Activated B cell treated with CpG ODN at 0.5 μM for 24 hours (primary cell): ENCODE results near the gene NRGN. TPM values are rescaled to one million over a fixed set of nuclear protein-coding genes. Genes with fewer than 3 reads are reported as not detected.
"Not testable (repeated sequence)": the region's sequence is repeated elsewhere in the genome, so short reads cannot be mapped to it uniquely, and the experiment has no call there.

Experiments
- ATAC-seq: fragments of 200-7000 bp; cut with Tn5 transposase; one replicate; pipeline ENCODE4 v1.10.0; 2021; ENCODE audit warnings: low read depth, mild to moderate bottlenecking, moderate library complexity
- CTCF ChIA-PET: fragments of 350-600 bp; sonication (Branson Sonifier 250); formaldehyde crosslinking; loops from one replicate; lab custom pipeline; 2021; ENCODE audit warnings: antibody characterized with exemption; lab: Charles Lee
- POLR2A ChIA-PET: fragments of 350-600 bp; sonication (Branson Sonifier 250); formaldehyde crosslinking; loops from one replicate; lab custom pipeline; 2021; ENCODE audit warnings: antibody characterized with exemption; lab: Charles Lee
- DNase-seq: peaks from one replicate; pipeline ENCODE4 v3.0.0; 2022
- H3K27ac Mint-ChIP-seq: one replicate; pipeline ENCODE4 v1.8.0; 2020; ENCODE audit warnings: mixed read lengths
- H3K27me3 Mint-ChIP-seq: one replicate; pipeline ENCODE4 v1.8.0; 2021; ENCODE audit warnings: mixed read lengths
- H3K36me3 Mint-ChIP-seq: one replicate; pipeline ENCODE4 v1.8.0; 2021; ENCODE audit warnings: low read depth, mixed read lengths
- H3K4me1 Mint-ChIP-seq: one replicate; pipeline ENCODE4 v1.8.0; 2021; ENCODE audit warnings: mixed read lengths
- H3K4me3 Mint-ChIP-seq: one replicate; pipeline ENCODE4 v1.8.0; 2020; ENCODE audit warnings: mild to moderate bottlenecking, mixed read lengths
- H3K9me3 Mint-ChIP-seq: one replicate; pipeline ENCODE4 v1.8.0; 2020; ENCODE audit warnings: mixed read lengths
- CTCF ChIP-seq: fragments of 200-600 bp; IDR thresholded peaks from one replicate; pipeline ENCODE4 v1.8.0; 2022; ENCODE audit warnings: antibody characterized with exemption, mild to moderate bottlenecking
- intact Hi-C: fragments of 100-400 bp; cut with micrococcal nuclease; formaldehyde crosslinking; loops from one replicate; pipeline ENCODE4 v1.15.1; 2024
- total RNA-seq: library from RNA; stranded (reverse); gene quantifications from 2 replicates; pipeline ENCODE4 v1.2.3, GENCODE V29; 2022

Gene NRGN
- total RNA-seq, 1 donor from 2014 or later: 1.0 TPM

DNA sequence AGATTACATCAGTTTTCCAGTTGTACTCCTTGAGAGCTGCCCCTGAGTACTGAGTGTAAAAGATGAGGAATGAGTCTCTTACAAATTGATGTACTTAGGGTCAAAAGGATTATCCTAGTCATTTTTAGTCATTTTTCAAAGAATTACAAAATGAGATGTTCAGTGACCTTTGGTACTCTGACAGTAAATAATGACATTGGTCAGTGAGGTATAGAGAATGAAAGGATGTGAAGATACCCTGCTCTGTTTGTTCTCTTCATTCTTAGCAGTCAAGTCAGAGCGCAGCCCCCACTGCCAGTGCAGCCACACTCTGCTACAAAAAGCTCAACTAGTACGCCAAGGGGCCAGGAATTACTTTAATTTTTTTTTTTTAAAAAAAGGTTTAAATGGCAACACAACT, 26.4 kb downstream of the NRGN start:
- intact Hi-C loops: loop anchor here (10.0 kb wide), 1 partner anchor 691 kb away; no protein-coding TSS in a partner anchor
- H3K9me3 Mint-ChIP-seq: no peaks in the 10 kb centered on the region
- no peak for DNase-seq

DNA sequence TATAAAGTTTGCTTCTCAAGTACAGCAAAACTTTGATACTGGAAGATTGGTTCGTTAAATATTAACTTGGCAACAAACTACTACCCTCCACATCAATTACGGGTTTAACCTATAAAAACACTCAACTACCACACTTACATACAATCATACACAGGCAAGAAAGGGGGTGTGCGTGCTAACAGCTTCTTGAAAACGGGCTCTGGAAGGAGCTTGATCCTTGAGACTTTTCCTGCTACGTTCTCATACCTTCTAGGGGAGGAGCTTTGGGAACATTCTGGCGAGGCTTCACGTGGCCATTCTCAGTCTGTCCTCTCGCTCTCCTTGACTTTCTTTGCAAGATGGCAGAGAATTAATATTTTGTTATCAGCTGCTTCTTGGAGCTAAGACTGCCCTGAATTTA, 29.2 kb downstream of the NRGN start:
- ChIA-PET CTCF (interaction anchor here (2.6 to 10.0 kb wide), 2 partner anchors 25 to 99 kb away, joined by 13 to 162 read pairs; no protein-coding TSS in a partner anchor), POLR2A (no interaction called here)
- Mint-ChIP-seq H3K36me3 (peaks cover 55% of the 10 kb centered on the region), H3K9me3 (no peaks in the 10 kb centered on the region), H3K4me1 (peaks cover under 1% of the 10 kb centered on the region), H3K27me3 (no peaks in the 10 kb centered on the region), H3K27ac (no peak overlapping the region), H3K4me3 (no peak overlapping the region)
- intact Hi-C loops: loop anchor here (2.0 to 10.0 kb wide), 2 partner anchors 20 to 694 kb away; no protein-coding TSS in a partner anchor
- no peak for ATAC-seq
- DNase-seq: no peak
- no peak for TF ChIP-seq CTCF

More for the DNA sequence above, 26.4 kb downstream of the NRGN start:
- CTCF ChIA-PET: interaction anchor here (1.8 to 10.0 kb wide), 2 partner anchors 96 to 122 kb away, joined by 4 to 162 read pairs; no protein-coding TSS in a partner anchor
- no peak for ATAC-seq
- POLR2A ChIA-PET: interaction anchor here (0.7 kb wide), 1 partner anchor 18 kb away, joined by 7 read pairs; no protein-coding TSS in a partner anchor
- Mint-ChIP-seq H3K27me3 (no peaks in the 10 kb centered on the region), H3K4me3 (no peak overlapping the region), H3K36me3 (peaks cover 42% of the 10 kb centered on the region), H3K4me1 (peaks cover 17% of the 10 kb centered on the region), H3K27ac (no peak overlapping the region)
- TF ChIP-seq CTCF: no peak

- Mint-ChIP-seq H3K27me3 (no peaks in the 10 kb centered on the region), H3K27ac (no peak overlapping the region), H3K4me1 (peaks cover under 1% of the 10 kb centered on the region), H3K4me3 (no peak overlapping the region), H3K36me3 (peaks cover 56% of the 10 kb centered on the region), H3K9me3 (no peaks in the 10 kb centered on the region)
- DNase-seq (no peak), ATAC-seq (no peak)
- no peak for TF ChIP-seq CTCF
- intact Hi-C loops: loop anchor here (2.0 to 10.0 kb wide), 2 partner anchors 19 to 695 kb away; no protein-coding TSS in a partner anchor
- CTCF ChIA-PET: interaction anchor here (2.6 to 10.0 kb wide), 2 partner anchors 24 to 100 kb away, joined by 13 to 162 read pairs; no protein-coding TSS in a partner anchor
- POLR2A ChIA-PET: interaction anchor here (1.1 kb wide), 1 partner anchor 96 kb away, joined by 4 read pairs; the partner anchor contains the start of gene SPA17
Measured at GRCh38 chr11:124769806-124770774, 30.3 kb downstream of the NRGN start.

GRCh38 chr11:124770959-124771358, 31.2 kb downstream of the NRGN start:
- intact Hi-C loops, H3K27me3 Mint-ChIP-seq, H3K4me3 Mint-ChIP-seq, H3K9me3 Mint-ChIP-seq, H3K27ac Mint-ChIP-seq, H3K4me1 Mint-ChIP-seq, ATAC-seq, POLR2A ChIA-PET, DNase-seq: not testable (repeated sequence)
- CTCF ChIA-PET: interaction anchor here (2.6 kb wide), 1 partner anchor 23 kb away, joined by 13 read pairs; no protein-coding TSS in a partner anchor
- H3K36me3 Mint-ChIP-seq: peaks cover 55% of the 10 kb centered on the region

GRCh38 chr11:124776865-124777645, 37.3 kb downstream of the NRGN start:
- intact Hi-C loops: no loop called here
- H3K9me3 Mint-ChIP-seq: no peaks in the 10 kb centered on the region
- H3K36me3 Mint-ChIP-seq: peaks cover 28% of the 10 kb centered on the region
- H3K4me3 Mint-ChIP-seq: no peak overlapping the region
- no peak for TF ChIP-seq CTCF
- no peak for ATAC-seq
- POLR2A ChIA-PET: no interaction called here
- H3K27me3 Mint-ChIP-seq: no peaks in the 10 kb centered on the region
- peaks cover 14% of the 10 kb centered on the region for H3K4me1 Mint-ChIP-seq
- no peak for DNase-seq
- no peak overlapping the region for H3K27ac Mint-ChIP-seq
- CTCF ChIA-PET: no interaction called here
